ENCODE data around the gene BICDL2. TPM values are rescaled to one million over a fixed set of nuclear protein-coding genes. Genes with fewer than 3 reads are reported as not detected.
A peak's percentile ranks its signal among the peaks of the same experiment; 100 is the strongest.

The BICDL2 gene
- total RNA-seq, 1 donor from 2014 or later: 16.3 TPM

GRCh38 chr16:3010510-3010909 is 26.2 kb downstream of the BICDL2 start:
- Histone ChIP-seq H3K36me3 (no peaks in the 10 kb centered on the region), H3K27me3 (peaks cover 29% of the 10 kb centered on the region), H3K27ac (peak overlapping the region; percentile 78), H3K4me1 (peaks cover 22% of the 10 kb centered on the region), H3K4me3 (no peak overlapping the region), H3K9me3 (no peaks in the 10 kb centered on the region)
- intact Hi-C loops (cut with DNase I): no loop called here
- DNase-seq (no peak), ATAC-seq (no peak)
- no peak for TF ChIP-seq CTCF (IDR thresholded peaks at IDR 0.05)

- Histone ChIP-seq H3K27ac (peak overlapping the region; percentile 78), H3K36me3 (no peaks in the 10 kb centered on the region), H3K4me3 (no peak overlapping the region), H3K27me3 (peaks cover 33% of the 10 kb centered on the region), H3K9me3 (no peaks in the 10 kb centered on the region), H3K4me1 (peaks cover 22% of the 10 kb centered on the region)
- intact Hi-C loops (cut with DNase I): no loop called here
- no peak for TF ChIP-seq CTCF (IDR thresholded peaks at IDR 0.05)
- DNase-seq: peak; percentile 90
- peak; percentile 71 for ATAC-seq
Measured at GRCh38 chr16:3009568-3010390, 27.0 kb downstream of the BICDL2 start.

- DNase-seq (no peak), ATAC-seq (no peak)
- no peaks in the 10 kb centered on the region for H3K9me3 ChIP-seq
Measured at GRCh38 chr16:3008690-3009037, 28.1 kb downstream of the BICDL2 start.

GRCh38 chr16:3007957-3008689 is 28.6 kb downstream of the BICDL2 start:
- intact Hi-C loops (cut with DNase I): no loop called here
- H3K4me3 ChIP-seq: no peak overlapping the region
- no peaks in the 10 kb centered on the region for H3K36me3 ChIP-seq
- ATAC-seq: no peak
- no peak for TF ChIP-seq CTCF (IDR thresholded peaks at IDR 0.05)
- H3K27me3 ChIP-seq: peaks cover 27% of the 10 kb centered on the region
- DNase-seq: peak; percentile 84
- peak overlapping the region; percentile 45 for H3K27ac ChIP-seq
- peaks cover 22% of the 10 kb centered on the region for H3K4me1 ChIP-seq
- no peaks in the 10 kb centered on the region for H3K9me3 ChIP-seq

More at GRCh38 chr16:3008690-3009037, 28.1 kb downstream of the BICDL2 start:
- H3K4me1 ChIP-seq: peaks cover 22% of the 10 kb centered on the region
- intact Hi-C loops (cut with DNase I): no loop called here
- H3K4me3 ChIP-seq: no peak overlapping the region
- H3K27me3 ChIP-seq: peaks cover 32% of the 10 kb centered on the region
- H3K27ac ChIP-seq: no peak overlapping the region
- no peak for TF ChIP-seq CTCF (IDR thresholded peaks at IDR 0.05)
- no peaks in the 10 kb centered on the region for H3K36me3 ChIP-seq

GRCh38 chr16:3007059-3007956 is 29.4 kb downstream of the BICDL2 start:
- intact Hi-C loops (cut with DNase I): no loop called here
- Histone ChIP-seq H3K27me3 (peaks cover 27% of the 10 kb centered on the region), H3K4me3 (no peak overlapping the region), H3K9me3 (no peaks in the 10 kb centered on the region), H3K4me1 (peaks cover 22% of the 10 kb centered on the region), H3K27ac (peak overlapping the region; percentile 45), H3K36me3 (no peaks in the 10 kb centered on the region)
- TF ChIP-seq CTCF (IDR thresholded peaks at IDR 0.05): no peak
- no peak for ATAC-seq
- DNase-seq: no peak
